HL-60 (cell line): Measurements from ENCODE around the gene TBC1D17.
"Not testable (repeated sequence)": the region's sequence is repeated elsewhere in the genome, so short reads cannot be mapped to it uniquely, and the experiment has no call there.

ENCODE experiments used
- DNase-seq, 2 experiments: peaks; one replicate each; pipeline ENCODE4 v3.0.0-alpha.2; 2010 to 2020; ENCODE audit warnings: low read depth in 1 of 2, low spot score in 1 of 2
- H3K27ac ChIP-seq: fragments of 250-450 bp; sonication (Bioruptor Pico); replicated peaks from 2 replicates; pipeline ENCODE4 v1.5.1; 2020; ENCODE audit warnings: mild to moderate bottlenecking, moderate library complexity
- H3K27me3 ChIP-seq: fragments of 250-450 bp; sonication (Bioruptor Pico); 2 replicates; pipeline ENCODE4 v1.5.1; 2021; ENCODE audit warnings: mild to moderate bottlenecking, moderate library complexity; ENCODE audit not compliant: insufficient read depth, poor library complexity, severe bottlenecking
- H3K4me3 ChIP-seq: replicated peaks from 2 replicates; pipeline ENCODE4 v1.5.1; 2011; ENCODE audit warnings: mild to moderate bottlenecking, control low read depth, low read length; ENCODE audit not compliant: insufficient read depth
- CTCF ChIP-seq: IDR thresholded peaks from one replicate; pipeline ENCODE4 v1.5.1; 2011; ENCODE audit warnings: low read length, control low read depth, inconsistent platforms; ENCODE audit not compliant: insufficient read depth
- GABPA ChIP-seq: IDR thresholded peaks from 2 replicates; pipeline ENCODE4 v1.6.1; 2012; ENCODE audit warnings: low read depth
- POLR2AphosphoS5 ChIP-seq: IDR thresholded peaks from 2 replicates; pipeline ENCODE4 v1.6.1; 2012; ENCODE audit warnings: low read depth
- REST ChIP-seq: IDR thresholded peaks from 2 replicates; pipeline ENCODE4 v1.6.1; 2012; ENCODE audit warnings: low read depth; ENCODE audit not compliant: insufficient replicate concordance
- SPI1 ChIP-seq: IDR thresholded peaks from 2 replicates; pipeline ENCODE4 v1.6.1; 2012; ENCODE audit warnings: low read depth, mild to moderate bottlenecking, borderline replicate concordance

TBC1D17 gene

GRCh38 chr19:49924004-49924880 lies 46.7 kb downstream of the TBC1D17 start:
- Histone ChIP-seq H3K27ac (peak overlapping the region; percentile 66), H3K27me3 (no peaks in the 10 kb centered on the region), H3K4me3 (no peak overlapping the region)
- peak in 1 of 2 experiments; percentile 33 for DNase-seq
- TF ChIP-seq GABPA = no peak
- TF ChIP-seq POLR2AphosphoS5 = peak; percentile 57; the same call in 1 of the 2 replicates

GRCh38 chr19:49924881-49925210 lies 47.3 kb downstream of the TBC1D17 start:
- H3K4me3 ChIP-seq, DNase-seq, H3K27me3 ChIP-seq: not testable (repeated sequence)
- peak overlapping the region; percentile 66 for H3K27ac ChIP-seq

- TF ChIP-seq POLR2AphosphoS5 (no peak), REST (no peak), CTCF (no peak), GABPA (no peak), SPI1 (no peak)
- Histone ChIP-seq H3K4me3 (no peak overlapping the region), H3K27me3 (no peaks in the 10 kb centered on the region), H3K27ac (no peak overlapping the region)
- DNase-seq = no peak
Measured at GRCh38 chr19:49925486-49925885, 48.0 kb downstream of the TBC1D17 start.

- H3K27me3 ChIP-seq = no peaks in the 10 kb centered on the region
- no peak for TF ChIP-seq CTCF
- no peak for TF ChIP-seq POLR2AphosphoS5
- TF ChIP-seq REST = no peak
- no peak for TF ChIP-seq GABPA
- no peak for TF ChIP-seq SPI1
- no peak overlapping the region for H3K27ac ChIP-seq
- H3K4me3 ChIP-seq = no peak overlapping the region
- no peak for DNase-seq
Measured at GRCh38 chr19:49926515-49926914, 49.0 kb downstream of the TBC1D17 start.
